Small intestine (tissue), 7 donors: ENCODE data around the gene DENND4A. TPM values are rescaled to one million over a fixed set of nuclear protein-coding genes. Genes with fewer than 3 reads are reported as not detected.
A peak's percentile ranks its signal among the peaks of the same experiment; 100 is the strongest.

Experiments
- DNase-seq, 2 donors: peaks; one replicate each; pipeline versions ENCODE4 v3.0.0 to v3.0.0-alpha.2; 2013
- FAIRE-seq: peaks from 2 replicates; lab custom pipeline; 2012; peaks lifted over from hg19 to GRCh38; lab: Jason Lieb, UNC
- H3K27ac ChIP-seq, 3 donors: one replicate each; pipeline ENCODE4 v1.5.1; 2013; ENCODE audit warnings: low read length in 2 of 3, mild to moderate bottlenecking in 2 of 3, control low read depth in 1 of 3, inconsistent platforms in 1 of 3, low read depth in 1 of 3, moderate library complexity in 1 of 3
- H3K27me3 ChIP-seq, 3 donors: one replicate each; pipeline ENCODE4 v1.6.1; 2013; ENCODE audit warnings: low read length in 3 of 3, inconsistent platforms in 1 of 3; ENCODE audit not compliant: control insufficient read depth in 3 of 3, insufficient read depth in 3 of 3
- H3K36me3 ChIP-seq, 3 donors: one replicate each; pipeline ENCODE4 v1.6.1; 2013; ENCODE audit warnings: low read length in 3 of 3, inconsistent platforms in 1 of 3, low read depth in 1 of 3, mild to moderate bottlenecking in 1 of 3, moderate library complexity in 1 of 3; ENCODE audit not compliant: control insufficient read depth in 3 of 3, insufficient read depth in 2 of 3
- H3K4me1 ChIP-seq, 3 donors: one replicate each; pipeline ENCODE4 v1.6.1; 2013; ENCODE audit warnings: low read length in 2 of 3, inconsistent platforms in 1 of 3, low read depth in 1 of 3, mild to moderate bottlenecking in 1 of 3, moderate library complexity in 1 of 3; ENCODE audit not compliant: control insufficient read depth in 3 of 3, insufficient read depth in 2 of 3
- H3K4me3 ChIP-seq, 3 donors: one replicate each; pipeline ENCODE4 v1.5.1; 2013; ENCODE audit warnings: low read length in 3 of 3, control low read depth in 1 of 3, inconsistent platforms in 1 of 3, low read depth in 1 of 3, mild to moderate bottlenecking in 1 of 3, moderate library complexity in 1 of 3
- H3K9me3 ChIP-seq, 2 donors: one replicate each; pipeline ENCODE4 v1.6.1; 2013; ENCODE audit warnings: low read depth in 1 of 2, low read length in 1 of 2; ENCODE audit not compliant: control insufficient read depth in 2 of 2, insufficient read depth in 1 of 2
- WGBS, 3 donors: extraction: QIAGEN DNeasy Blood & Tissue Kit; methylation state at CpG; one replicate each; pipeline ENCODE4 v1.1.7; 2013; 5-methylcytosine and 5-hydroxymethylcytosine counted together
- polyA plus RNA-seq, 4 donors: library from polyadenylated mRNA; stranded (reverse) in 3 of 4; unstranded in 1 of 4; fragments of 200-250 nt in 3 of 4; fragments of 120-200 nt in 1 of 4; gene quantifications; one replicate each; pipeline versions ENCODE4 v1.2.1 to v1.2.3, GENCODE V29; 2013
- donor health status: healthy with polysubstance abuse.
- donor health status: control.
- donor health status: control.
- donor health status: Bipolar disorder and iron deficiency.
- donor health status: healthy.

Gene DENND4A
- polyA plus RNA-seq, 4 donors, result 2.4 to 25.5 (median 6.6) TPM

DNA sequence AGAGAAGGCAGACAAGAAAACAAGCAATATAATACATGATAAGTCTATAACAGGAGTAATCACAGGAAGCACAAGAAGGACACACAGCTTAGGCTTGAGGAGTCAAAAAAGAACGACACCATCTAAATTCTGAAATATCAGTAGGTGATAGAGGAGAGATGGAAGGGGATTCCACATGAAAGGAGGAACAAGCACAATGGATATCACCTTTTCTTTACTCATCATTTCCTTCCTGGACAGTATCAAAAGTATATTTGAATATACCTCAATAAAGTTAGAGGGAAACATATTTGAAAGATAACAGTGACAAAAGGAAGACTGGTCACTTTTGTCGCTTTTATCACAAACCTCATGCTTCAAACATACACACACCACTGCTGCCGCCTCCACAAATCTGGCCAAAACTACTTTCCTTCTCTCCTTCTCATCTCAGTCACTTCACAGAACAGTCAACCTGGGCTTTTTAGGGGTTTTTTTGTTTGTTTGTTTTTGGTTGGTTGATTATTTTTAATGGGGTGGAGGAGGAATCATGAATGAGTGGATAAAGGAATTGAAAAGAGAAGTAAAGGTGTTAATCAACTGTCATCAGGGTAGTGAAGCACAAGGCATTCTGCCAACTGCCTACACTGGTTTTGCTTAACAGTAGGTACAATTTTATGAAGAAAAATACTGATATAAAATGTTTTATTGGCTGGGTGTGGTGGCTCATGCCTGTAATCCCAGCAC is 18.5 kb downstream of the DENND4A start:
- WGBS, 3 donors, result 69 to 85% (median 80%) methylated on average over 3 of the region's 3 CpGs
- H3K27ac ChIP-seq, result no peak overlapping the region
- no peaks in the 10 kb centered on the region for H3K27me3 ChIP-seq
- peaks cover 0 to 5% (median 0%) of the 10 kb centered on the region in 3 donors for H3K4me1 ChIP-seq
- FAIRE-seq (no peak), DNase-seq (no peak)
- no peak overlapping the region for H3K4me3 ChIP-seq
- H3K9me3 ChIP-seq, result no peaks in the 10 kb centered on the region
- H3K36me3 ChIP-seq, result peaks cover 0 to 5% (median 0%) of the 10 kb centered on the region in 3 donors

DNA sequence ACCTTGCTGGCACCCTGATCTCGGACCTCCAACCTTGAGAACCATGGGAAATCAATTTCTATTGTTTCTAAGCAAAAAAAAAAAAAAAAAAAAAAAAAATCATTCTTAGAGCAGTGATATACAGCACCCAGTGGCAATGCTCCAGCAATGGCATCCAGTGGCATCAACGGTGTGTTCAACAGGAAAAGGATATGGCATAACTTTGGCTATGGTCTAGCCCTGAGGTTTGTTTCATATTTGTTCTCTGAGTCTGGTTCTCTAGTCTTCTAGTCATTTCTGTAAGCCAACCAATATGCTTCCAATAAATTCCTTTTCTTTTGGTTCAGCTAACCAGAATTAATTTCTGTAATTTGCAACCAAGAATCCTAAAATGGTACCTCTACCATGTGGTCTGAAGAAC is 19.2 kb downstream of the DENND4A start:
- FAIRE-seq (no peak), DNase-seq (no peak)
- 71 to 95% (median 79%) methylated on average over 2 of the region's 2 CpGs for WGBS, 3 donors
- Histone ChIP-seq H3K4me3 (no peak overlapping the region), H3K36me3 (peaks cover 0 to 5% (median 0%) of the 10 kb centered on the region in 3 donors), H3K27me3 (no peaks in the 10 kb centered on the region), H3K9me3 (no peaks in the 10 kb centered on the region), H3K27ac (no peak overlapping the region), H3K4me1 (peaks cover 0 to 5% (median 0%) of the 10 kb centered on the region in 3 donors)

DNA sequence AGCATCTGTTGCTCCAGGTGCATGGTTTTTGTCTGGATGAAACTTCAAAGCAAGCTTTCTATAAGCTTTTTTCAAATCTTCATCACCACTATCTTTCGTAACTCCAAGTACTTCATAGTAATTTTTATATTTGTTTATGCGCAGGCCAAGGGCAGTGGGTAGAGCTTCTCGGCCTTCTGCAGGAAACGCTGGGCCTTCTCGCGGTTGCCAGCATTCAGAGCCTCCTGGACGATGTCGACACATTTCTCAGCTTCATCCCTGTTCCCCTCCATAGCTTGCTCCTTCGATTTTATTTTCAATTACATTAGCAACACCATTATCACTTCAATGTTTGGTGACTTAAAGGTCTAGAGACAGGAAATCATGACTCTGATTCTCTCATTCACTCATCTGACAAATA is 20.2 kb downstream of the DENND4A start:
- Histone ChIP-seq H3K9me3 (no peaks in the 10 kb centered on the region), H3K27ac (no peak overlapping the region), H3K4me3 (no peak overlapping the region), H3K4me1 (peaks cover 0 to 5% (median 3%) of the 10 kb centered on the region in 3 donors), H3K27me3 (no peaks in the 10 kb centered on the region), H3K36me3 (peaks cover 0 to 2% (median 0%) of the 10 kb centered on the region in 3 donors)
- WGBS, 3 donors, result 88 to 95% (median 90%) methylated on average over 9 of the region's 9 CpGs
- no peak for FAIRE-seq
- no peak for DNase-seq

DNA sequence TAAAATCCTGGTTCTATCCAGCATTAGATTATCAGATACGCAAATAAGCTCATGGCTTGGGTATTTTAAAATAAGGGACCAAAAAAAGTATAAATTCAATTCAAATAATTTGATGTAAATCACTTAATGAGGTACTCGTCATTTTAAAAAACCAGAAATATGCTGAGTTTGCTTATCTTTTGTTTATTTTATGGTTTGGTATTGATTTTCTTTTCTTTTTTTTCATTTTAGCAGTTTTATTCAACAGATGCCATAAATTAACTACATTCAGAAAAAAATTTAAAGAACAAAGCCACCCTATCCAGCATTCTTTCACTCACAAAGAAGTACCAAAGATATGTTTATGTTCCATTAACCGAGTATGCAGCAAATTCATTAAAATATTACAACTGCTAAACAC is 22.6 kb downstream of the DENND4A start:
- no peaks in the 10 kb centered on the region for H3K9me3 ChIP-seq
- DNase-seq (no peak), FAIRE-seq (no peak)
- H3K4me1 ChIP-seq, result peaks cover 0 to 5% (median 3%) of the 10 kb centered on the region in 3 donors
- no peaks in the 10 kb centered on the region for H3K27me3 ChIP-seq
- no peak overlapping the region for H3K4me3 ChIP-seq
- H3K27ac ChIP-seq, result no peak overlapping the region
- H3K36me3 ChIP-seq, result peaks cover 0 to 2% (median 1%) of the 10 kb centered on the region in 3 donors
- WGBS, 3 donors, result 73 to 85% (median 82%) methylated on average over 3 of the region's 3 CpGs

DNA sequence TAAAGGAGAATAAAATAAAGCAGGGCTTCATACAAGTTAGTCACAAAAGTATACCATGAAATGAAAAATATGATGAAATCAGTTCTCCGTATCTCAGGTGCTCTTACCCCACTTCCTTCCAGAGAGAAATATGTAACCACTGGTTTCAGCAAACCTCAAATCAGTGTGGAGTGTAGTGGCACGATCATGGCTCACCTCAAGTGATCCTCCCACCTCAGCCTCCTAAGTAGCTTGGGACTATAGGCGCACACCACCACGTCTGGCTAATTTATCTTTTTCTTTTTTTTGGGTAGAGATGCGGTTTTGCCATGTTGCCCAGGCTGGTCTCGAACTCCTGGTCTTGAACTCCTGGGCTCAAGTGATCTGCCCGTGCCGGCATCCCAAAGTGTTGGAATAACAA is 24.2 kb downstream of the DENND4A start:
- Histone ChIP-seq H3K36me3 (peaks cover 0 to 2% (median 1%) of the 10 kb centered on the region in 3 donors), H3K4me1 (peaks cover 0 to 3% (median 0%) of the 10 kb centered on the region in 3 donors), H3K27ac (no peak overlapping the region), H3K9me3 (no peaks in the 10 kb centered on the region), H3K27me3 (no peaks in the 10 kb centered on the region), H3K4me3 (no peak overlapping the region)
- no peak for DNase-seq
- 90 to 95% (median 92%) methylated on average over 8 of the region's 8 CpGs for WGBS, 3 donors
- no peak for FAIRE-seq

DNA sequence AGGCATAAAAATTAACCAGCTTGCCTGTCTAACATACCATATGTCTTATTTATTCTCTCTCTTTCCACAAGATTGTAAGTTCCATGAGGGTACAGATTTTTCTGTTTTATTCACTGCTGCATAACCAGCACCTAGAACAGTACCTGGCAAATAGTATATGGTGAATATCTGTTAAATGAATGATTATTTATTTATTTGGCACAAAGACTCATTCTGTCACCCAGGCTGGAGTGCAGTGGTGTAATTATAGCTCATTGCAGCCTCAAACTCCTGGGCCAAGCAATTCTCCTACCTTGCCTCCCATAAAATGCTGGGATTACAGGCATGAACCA is 24.9 kb downstream of the DENND4A start:
- H3K27ac ChIP-seq, result no peak overlapping the region
- H3K4me3 ChIP-seq, result no peak overlapping the region
- peaks cover 0 to 3% (median 0%) of the 10 kb centered on the region in 3 donors for H3K4me1 ChIP-seq
- DNase-seq (no peak), FAIRE-seq (no peak)
- no peaks in the 10 kb centered on the region for H3K9me3 ChIP-seq
- no peaks in the 10 kb centered on the region for H3K27me3 ChIP-seq
- peaks cover 0 to 2% (median 1%) of the 10 kb centered on the region in 3 donors for H3K36me3 ChIP-seq

DNA sequence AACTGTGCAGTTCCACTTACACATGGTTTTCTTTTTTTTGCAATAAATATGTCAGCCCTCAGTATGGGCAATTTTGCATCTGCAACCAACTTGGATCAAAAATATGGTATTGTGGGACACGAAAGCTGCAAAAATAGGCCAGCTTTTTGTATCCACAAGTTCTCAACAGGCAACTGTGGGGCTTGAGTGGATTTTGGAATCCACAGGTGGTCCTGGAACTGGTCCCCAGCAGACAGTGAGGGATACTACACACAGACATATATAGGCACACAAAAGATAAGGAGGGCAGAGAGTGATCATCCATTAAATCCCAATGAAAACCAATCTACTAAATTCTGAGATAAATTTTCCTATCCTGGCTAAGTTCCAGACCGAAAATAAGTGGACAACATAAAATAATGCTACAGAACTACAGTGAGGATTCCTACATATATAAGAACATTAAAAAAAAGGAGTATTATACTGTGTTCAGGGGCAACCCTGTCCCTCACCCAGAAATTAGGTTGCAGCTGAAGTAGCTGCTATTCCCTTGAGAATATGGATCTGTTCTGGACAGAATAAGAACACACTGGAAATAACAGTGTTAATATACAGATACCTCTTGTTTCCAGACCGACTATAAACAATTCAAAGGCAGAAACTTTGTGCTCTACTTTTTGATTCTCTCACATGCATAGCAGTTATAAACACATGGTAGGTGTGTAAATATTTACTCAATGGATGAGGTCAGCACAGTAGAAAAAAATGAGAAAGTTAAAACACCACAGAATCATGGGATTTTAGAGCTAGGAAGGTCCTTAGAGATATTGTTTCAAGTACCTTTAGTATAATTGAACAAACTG is 25.4 kb downstream of the DENND4A start:
- WGBS, 3 donors, result 68 to 70% (median 69%) methylated on average over 3 of the region's 3 CpGs
- peak; percentile 5 to 39 for DNase-seq
- Histone ChIP-seq H3K4me3 (no peak overlapping the region), H3K4me1 (peaks cover 0 to 3% (median 0%) of the 10 kb centered on the region in 3 donors), H3K27ac (no peak overlapping the region), H3K36me3 (peaks cover 0 to 1% (median 0%) of the 10 kb centered on the region in 3 donors), H3K9me3 (no peaks in the 10 kb centered on the region), H3K27me3 (no peaks in the 10 kb centered on the region)
- no peak for FAIRE-seq

DNA sequence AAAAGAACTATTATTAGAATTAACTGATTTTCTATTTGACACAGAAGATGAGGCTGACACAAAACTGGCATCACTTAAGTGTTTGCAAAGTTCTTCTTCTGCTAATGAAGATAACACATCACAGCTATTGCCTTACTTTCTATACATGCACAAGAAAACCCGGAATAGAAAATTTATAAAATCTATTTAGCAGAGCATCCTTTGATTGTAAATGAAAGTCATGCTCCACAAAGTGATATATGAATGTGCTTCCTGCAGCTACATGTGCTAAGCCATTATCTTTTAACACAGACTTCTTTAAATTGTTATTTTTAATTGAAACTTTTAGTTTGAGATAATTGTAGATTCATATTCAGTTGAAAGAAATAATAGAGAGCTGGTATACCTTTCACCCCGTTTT is 27.0 kb downstream of the DENND4A start:
- WGBS, 3 donors, result 68 to 91% (median 91%) methylated on average over 2 of the region's 2 CpGs
- no peak overlapping the region for H3K4me3 ChIP-seq

More for the DNA sequence above, 27.0 kb downstream of the DENND4A start:
- peaks cover 0 to 3% (median 0%) of the 10 kb centered on the region in 3 donors for H3K4me1 ChIP-seq
- no peak for FAIRE-seq
- H3K9me3 ChIP-seq, result no peaks in the 10 kb centered on the region
- no peak overlapping the region for H3K27ac ChIP-seq
- DNase-seq, result no peak
- peaks cover 0 to 5% (median 1%) of the 10 kb centered on the region in 3 donors for H3K36me3 ChIP-seq
- no peaks in the 10 kb centered on the region for H3K27me3 ChIP-seq
